AML-193 (cell line): ENCODE data around the gene UACA.
"Not testable (repeated sequence)": the region's sequence is repeated elsewhere in the genome, so short reads cannot be mapped to it uniquely, and the experiment has no call there.

Source experiments
- DNase-seq, 2 experiments: peaks; one replicate each; lab custom pipeline; 2025; lab: John Stamatoyannopoulos, UW

UACA gene

DNA sequence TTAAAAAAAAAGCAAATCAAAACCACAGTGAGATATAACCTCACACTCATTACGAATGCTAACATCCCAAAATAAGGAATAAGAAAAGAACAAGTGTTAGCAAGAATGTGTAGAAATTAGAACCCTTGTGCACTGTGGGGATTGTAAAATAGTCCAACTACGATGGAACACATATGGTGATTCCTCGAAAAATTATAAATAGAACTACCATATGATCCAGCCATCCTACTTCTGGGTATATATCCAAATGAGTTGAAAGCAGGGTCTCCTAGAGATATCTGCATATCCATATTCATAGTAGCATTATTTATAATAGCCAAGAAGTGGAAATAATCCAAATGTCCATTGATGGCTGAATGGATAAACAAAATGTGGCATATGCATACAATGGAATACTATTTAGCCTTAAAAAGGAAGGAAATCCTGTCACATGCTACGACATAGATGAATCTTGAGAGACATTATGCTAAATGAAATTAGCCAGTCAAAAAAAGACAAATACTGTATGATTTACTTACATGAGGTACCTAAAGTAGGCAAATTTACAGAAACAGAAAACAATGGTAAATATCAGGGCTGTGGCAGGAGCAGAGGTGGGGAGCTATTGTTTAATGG lies 55.6 kb downstream of the UACA start:
- no peak for DNase-seq

DNA sequence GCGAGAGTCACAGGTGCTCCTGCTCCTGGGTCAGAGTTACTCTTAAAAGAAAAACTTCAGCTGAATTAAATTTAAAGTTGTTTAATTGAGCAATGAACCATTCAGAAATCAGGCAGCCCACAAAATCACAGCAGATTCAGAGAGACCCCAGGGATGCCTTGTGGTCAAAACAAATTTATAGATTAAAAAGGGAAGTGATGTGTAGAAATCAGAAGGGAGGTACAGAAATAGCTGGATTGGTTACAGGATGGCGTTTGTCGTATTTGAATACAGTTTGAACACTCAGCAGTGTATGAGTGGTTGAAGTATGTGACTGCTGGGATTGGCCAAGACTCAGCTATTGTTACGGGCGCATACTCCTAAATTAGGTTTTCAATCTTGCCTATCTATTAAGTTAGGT lies 58.6 kb downstream of the UACA start:
- no peak for DNase-seq

DNA sequence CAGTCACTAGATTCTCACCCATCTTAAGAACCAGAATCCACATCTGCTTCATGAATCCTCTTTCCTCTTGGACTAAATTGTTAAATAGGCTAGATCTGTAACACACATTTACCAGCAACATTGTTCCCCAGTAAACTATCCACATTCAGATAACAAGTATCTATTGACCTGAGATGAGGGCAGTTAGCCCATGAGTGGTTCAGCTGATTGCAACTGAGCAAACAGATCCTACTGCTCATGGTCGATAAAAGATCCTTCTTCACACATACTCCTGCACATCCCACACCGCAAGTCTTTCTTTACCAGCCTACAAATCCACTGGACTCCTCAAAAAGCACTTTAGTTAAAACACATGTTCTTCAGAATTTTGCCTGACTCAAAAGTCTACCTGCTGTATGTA lies 59.2 kb downstream of the UACA start:
- no peak for DNase-seq

DNA sequence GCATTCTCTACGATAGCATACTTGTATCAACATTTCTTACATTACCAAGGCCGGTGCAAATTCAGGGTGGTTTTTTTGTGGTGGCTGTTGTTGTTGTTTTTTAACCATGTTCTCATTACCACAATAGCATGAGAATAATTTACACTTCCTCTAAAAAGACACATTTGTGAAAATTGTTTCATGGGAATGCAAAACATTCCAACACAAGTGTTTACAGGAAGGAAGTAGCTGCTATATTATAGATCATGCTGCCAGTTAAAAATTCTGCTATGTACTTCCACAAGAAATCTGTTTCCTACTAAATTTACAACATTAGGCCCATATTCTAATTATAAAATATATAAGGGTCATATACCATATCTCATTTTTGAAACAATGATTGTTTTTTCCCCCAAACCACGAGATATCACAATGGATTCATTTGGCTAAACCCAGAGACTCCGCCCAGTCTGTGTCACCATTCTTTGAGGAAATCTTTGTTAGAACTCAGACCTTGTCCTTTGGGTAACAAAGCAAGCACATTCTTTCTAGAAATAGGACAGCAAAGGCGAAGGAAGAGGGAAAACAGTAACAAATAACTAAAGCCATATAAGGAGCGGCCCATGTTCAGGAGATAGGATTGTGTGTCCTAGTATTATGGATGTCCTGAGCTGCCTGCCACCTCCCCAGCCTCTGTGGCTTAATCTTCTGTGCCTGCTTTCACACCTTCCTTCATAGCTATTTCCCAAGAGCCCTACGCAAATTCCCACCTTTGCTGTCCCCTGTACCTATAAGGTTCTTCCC lies 60.1 kb downstream of the UACA start:
- no peak for DNase-seq

DNA sequence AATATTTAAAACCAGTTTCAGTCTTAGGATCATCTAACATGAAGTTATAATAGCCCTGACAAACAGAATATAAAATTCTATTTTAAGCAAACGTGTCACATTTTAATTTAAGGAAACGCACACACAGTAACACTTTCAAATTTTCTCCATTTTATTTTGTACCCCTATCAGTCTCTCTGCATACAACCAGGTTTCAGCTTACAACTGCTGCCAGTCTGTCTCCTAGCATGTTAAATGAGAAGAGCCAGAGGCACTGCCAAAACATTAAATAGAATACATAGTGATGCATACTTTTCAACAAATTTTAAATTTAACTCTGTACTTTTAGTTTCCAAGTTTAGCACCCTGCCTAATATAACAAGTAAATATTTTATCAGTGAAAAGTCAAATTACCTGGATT lies 60.8 kb downstream of the UACA start:
- no peak for DNase-seq

DNA sequence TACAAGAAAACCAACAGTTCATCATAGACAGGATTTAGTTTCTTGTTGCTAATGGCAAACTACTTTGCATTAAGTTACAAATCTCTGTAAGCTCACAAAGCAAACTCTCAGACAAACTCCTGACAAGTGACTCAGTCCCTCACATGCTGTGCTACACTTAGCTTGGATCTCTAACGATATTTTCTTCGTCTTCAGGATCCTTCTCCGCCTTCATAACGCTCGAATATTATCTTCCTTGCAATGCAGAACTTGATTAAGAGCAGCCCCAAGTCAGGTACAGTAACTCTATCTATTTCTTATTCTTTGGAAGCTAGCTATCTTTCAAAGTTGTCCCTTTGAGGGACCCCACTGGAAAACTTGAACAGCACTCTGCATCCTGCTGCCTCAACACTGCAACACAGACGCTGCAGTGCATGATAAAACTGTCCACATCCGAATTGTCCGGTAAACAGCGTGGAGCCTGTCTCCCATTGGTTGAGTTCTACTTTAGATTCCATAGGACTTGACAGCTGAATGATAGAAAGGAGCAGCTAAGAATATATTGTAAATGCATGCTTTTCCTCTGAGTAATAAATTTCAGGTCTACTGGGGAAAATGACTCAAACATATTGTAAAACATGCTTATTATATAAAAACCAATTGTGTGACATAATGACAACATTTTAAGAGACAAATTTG lies 61.3 kb downstream of the UACA start:
- DNase-seq: no peak

DNA sequence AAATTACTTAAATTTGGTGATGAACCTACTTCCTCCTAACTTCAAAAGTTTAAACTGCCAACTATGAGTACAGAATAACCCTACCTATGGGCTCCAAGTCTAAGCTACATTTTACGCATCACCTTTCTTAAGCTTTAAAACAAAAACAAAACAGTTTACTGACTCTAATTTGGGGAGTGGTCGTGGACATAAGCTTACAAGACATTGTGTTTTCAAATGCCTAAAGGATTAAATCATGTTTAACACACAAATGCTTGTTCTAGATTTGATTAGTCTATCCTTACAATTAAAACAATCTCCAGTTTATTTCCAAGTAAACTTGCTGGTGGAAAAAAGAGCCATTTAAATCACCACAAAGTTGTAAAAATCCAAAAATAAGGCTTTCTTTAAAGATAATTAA lies 62.2 kb downstream of the UACA start:
- DNase-seq: no peak

DNA sequence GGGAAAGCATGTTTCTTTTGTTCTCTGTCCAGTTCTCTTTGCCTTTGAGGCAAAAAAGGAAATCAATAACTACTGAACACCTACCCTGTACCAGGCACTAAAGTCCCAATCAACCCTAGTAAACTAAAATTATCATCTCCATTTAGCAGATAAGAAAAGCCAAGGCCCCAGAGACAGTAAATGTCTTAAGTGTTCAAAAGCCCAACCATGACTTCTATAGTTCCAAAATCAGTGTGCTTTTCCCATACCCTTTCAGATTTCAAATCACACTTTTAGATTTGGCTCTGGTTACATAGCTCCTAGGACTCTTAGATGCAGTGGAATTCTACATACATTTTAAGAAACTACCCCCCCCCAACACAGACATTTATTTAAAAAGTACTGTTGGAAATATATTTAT lies 63.5 kb downstream of the UACA start:
- no peak for DNase-seq

DNA sequence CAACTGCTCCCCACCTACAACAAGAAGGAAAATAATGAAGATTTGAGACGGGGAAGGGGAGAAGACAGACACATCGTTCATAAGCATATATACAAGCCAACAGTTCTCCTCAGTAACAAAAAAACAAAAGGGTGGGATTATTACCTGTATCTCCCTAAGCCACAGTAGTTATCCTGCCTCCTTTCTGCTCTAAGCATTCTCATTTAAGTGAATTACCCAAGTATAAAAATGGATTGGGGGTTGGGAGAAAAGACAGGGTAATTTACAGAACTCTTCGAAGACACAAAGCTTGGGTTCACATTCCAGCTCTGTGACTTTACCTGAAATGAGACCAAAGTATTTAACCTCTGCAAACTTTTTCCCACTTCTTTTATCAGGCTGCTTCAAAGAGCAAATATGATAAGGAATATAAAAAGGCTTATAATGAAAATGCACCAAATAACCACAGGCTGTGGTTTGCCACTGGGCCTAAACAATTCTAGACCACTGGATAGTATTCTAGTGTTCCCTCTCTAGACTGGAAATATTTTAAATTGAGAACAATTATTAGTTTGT lies 64.4 kb downstream of the UACA start:
- no peak for DNase-seq

DNA sequence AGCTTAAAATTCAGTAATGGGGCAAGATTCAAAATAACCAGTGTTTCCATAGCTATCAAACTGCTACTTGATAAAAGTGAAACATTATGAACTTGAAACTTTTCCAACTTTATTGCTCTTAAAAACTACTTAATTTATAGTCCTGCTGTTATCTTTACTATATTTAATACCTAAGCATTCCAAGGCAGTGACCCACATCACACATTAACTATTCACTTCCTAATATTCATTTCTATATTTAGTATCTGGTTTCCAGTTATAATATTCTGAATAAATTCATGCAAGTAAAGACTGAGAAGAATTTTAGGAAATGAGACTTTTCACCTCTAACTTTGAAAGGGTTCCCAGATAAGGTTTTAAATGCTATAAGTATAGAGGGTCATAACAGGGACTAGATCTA lies 64.9 kb downstream of the UACA start:
- no peak for DNase-seq

DNA sequence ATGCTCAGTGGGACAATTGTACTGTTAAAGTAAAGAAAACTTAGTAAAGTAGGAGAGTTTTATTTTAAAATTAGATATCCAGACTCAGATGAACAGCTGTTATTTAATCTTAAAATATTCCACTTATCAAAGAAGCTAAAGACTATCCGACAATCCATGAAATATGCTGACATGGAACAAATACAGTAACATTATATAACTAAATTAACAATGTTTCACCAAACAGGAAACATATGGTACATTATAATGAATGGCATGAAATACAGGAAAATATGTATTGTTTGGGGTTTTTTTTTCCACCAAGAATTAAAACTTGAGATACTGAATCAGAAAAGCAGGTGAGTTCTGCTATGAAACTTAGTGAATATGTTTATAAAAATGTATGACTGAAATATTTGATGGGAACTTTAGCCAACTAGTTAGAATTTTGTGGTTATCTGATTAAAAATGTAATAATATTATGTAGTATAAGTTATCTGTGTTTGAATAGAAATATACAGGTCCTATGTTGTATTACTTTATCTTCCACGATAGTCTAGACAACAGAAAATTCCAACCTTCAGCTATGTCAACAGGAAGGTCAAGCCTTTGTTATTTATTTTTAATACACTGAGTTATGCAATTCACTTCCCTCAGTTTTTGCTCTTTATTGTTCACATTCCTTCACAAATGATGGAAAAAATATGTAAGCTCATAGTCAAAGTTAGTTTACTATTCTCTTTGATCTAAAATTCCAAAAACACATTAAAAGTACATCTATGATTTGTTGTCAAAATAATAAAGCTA lies 72.7 kb downstream of the UACA start:
- no peak for DNase-seq

DNA sequence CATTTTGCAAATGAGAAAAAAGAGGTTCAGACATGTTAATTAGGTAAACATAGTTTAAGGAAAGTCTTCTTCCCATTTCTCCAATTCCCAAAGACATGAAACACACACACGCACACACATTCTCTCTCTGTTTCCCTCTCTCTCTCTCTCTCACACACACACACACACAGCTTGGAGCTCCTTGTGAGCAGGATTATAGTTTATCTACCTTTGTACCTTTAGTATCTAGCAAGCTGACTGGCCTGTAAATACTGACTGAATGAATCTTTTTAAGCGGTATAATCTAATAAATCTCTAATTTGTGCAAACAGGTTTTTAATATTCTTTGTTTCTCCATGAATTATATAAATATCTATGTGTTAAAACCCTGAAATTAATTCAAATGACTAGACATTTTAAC lies 73.3 kb downstream of the UACA start:
- no peak for DNase-seq

DNA sequence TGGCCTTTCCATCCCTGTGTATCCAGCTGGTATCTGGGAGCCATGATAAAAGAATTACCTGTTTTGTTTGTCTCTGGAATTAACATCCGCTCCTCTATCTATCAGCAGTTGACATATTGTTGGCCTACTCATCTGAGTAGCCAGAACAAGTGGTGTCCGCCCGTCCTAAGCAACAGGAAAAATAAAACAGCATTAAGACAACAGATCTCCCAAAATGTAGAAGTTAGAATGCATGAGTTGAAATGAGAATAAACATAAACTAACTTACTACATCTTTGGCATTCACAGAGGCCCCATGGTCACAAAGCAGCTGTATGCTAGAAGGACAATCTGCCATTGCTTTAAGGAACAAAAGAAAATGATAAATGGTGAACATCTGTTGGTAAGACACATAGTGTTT lies 75.9 kb downstream of the UACA start:
- DNase-seq: no peak

DNA sequence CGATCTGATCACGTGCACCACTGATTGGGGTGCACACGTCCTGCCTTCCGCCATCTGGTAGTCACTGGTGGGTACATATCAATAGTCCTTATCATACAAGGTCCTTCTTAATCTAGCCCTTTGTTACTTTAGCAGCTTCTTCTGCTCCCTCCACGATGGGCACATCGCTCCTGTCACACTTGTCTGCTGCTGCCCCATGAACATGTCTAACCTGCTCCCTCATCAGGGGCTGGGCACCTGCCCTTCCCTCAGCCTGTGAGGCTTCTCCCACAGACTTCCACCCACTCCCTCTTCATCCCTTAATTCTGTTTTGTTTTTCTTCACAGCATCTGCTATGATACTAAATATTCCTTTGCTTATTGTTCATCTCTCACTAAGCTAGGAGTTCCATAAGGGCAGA lies 82.5 kb downstream of the UACA start:
- DNase-seq: no peak

DNA sequence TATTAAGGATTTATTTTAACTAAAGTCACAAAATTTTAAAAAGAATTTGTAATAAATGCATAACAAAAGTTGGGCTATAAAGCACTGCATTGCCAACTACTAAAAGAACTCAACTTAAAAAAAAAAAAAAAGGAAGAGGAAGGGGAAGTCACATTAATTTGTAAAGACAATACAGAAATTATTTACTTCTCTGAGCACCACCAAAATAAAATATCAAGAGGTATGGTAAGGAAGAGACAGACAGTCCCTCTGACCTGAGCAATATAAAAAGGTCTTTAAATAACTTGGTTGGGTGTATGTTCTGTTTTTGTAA lies 83.5 kb downstream of the UACA start:
- no peak for DNase-seq

DNA sequence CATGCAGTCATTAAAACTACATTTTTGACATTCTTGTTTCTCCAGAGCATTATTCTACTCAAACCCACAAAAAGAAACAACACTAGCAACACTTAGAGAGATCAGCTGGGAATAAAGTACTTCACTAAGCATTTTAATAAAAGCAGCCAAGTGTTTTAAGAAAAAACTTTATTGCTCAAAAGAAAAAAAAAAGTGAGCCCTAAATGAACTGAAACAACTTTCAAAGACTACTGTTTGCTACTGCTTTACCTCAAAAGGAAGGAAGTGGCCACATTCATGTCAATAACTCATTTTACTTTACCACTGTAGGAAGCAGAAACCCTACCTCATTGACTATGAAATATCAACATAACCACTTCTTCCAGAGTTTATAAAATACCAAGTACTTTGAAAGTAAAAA lies 91.3 kb downstream of the UACA start:
- DNase-seq: peak; percentile 54 to 72

DNA sequence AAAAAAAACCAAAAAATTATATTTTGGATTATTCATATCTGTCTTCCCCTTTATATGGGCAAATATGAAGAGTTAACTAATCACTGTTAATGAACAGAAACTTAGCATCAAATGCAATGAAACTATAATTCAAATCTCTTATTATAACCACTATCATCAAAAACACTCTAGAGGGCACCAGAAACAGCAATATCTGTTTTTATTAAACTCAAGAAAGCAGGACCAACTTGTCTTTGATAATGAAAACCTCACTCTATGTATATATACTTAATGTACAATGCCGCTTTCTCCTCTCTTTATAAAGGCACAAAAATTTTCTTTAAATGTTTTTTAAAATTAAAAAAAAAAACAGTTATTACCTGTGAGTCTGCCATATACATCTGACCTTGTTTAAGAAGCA lies 92.7 kb downstream of the UACA start:
- DNase-seq: peak; percentile 15 to 34

DNA sequence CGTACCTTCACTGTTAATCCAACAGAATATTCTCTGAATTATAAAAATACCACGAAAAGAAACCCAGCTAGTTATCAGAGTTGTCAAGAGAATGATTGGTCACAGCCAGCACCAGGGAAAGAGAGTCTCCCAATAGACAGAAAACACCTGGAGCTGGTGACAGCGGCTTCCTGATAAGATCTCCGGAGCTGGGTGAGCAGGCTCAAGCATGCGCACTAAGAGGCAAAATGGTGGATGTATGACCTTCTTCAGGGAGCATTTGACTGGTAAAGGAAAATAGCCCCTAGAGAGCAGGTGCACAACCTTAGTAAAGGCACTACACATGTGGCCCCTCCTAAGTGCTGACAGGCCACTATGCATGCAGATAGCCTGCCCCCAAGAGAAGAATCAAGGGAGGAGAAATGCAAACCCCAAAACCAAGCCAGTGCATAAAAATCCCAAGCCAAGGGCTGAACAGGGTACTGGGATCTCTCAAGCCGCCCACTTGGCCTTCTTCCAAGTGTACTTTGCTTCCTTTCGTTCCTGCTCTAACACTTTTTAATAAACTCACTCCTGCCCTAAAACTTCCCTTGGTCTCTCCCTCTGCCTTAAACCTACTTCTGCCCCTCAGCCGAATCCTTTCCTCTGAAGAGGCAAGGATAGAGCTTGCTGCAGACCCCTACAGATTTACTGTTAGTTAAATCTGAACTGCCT lies 93.2 kb downstream of the UACA start:
- no peak for DNase-seq

DNA sequence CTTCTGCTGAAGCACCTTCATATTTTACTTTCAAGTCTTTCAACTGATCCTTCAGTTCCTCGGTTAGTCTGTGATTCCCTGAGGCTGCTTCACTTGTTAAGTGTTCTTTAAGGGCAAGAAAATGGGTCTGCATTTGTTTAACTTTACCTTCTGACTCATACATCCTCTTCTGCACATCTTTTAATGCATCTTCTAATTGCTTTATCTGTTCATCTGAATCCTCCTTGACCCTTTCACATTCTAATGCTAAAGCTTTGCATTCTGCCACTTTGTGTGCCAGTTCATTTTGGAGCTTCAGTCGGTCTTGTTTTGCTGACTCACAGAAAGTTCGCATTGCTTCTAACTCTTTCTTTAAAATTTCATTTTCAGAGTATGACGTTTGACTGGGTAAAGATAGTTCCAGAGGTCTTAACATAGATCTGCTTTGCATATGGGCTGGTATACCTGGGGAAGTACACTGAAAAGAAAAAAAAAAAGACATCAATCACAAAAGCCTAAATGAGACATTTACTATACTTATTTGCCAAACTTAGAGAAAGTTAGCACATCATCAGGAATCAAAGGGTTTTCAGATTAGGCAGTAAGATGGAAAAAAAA lies 94.3 kb downstream of the UACA start:
- DNase-seq: no peak

DNA sequence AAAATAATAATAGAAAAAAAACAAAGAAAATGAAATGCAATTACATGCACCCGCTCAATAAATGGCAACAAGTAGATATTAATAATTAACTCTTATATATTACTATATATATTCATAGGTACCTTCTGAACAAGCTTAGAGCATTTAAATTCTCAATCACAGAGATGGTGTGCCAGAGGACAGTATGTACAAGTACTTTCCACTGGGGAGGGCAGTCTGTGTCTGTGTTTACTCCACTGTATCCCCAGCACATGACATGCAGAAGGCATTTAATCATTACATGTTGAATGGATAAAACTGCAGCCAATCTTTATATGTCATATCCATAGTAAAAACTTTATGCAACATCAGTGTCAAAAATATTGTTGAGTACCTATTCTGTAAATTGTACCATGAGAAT lies 97.8 kb downstream of the UACA start:
- DNase-seq: no peak

DNA sequence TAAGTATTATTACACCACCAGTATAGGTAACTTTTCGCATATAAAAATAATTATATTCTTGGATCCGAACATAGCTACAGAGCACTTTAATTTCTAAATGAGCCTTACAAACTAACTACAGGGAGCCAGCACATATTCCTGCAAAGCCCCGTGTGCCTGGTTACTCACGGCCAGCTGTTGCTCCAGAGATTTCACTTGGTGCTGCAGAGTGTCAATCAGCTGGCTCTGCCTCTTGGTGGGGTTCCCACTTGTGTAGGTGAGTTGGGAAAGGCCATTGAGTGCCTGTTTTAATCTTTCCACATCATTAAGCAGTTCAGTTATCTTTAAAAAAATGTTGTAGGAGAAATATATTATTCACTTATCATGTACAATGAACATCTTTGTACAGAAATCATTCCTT lies 98.9 kb downstream of the UACA start:
- no peak for DNase-seq

DNA sequence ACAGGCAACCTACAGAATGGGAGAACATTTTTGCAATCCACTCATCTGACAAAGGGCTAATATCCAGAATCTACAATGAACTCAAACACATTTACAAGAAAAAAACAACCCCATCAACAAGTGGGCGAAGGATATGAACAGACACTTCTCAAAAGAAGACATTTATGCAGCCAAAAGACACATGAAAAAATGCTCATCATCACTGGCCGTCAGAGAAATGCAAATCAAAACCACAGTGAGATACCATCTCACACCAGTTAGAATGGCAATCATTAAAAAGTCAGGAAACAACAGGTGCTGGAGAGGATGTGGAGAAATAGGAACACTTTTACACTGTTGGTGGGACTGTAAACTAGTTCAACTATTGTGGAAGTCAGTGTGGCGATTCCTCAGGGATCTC lies 100.3 kb downstream of the UACA start:
- DNase-seq: not testable (repeated sequence)
